Cardiac muscle cell (in vitro differentiated cells and primary cell): ENCODE results near the gene SPI1. TPM values are rescaled to one million over a fixed set of nuclear protein-coding genes. Genes with fewer than 3 reads are reported as not detected.
A peak's percentile ranks its signal among the peaks of the same experiment; 100 is the strongest.

Source experiments
- DNase-seq, 2 donors: peaks; one replicate each; pipeline versions ENCODE4 v3.0.0 to v3.0.0-alpha.2; 2010 to 2017; ENCODE audit warnings: low read depth in 1 of 2, low spot score in 1 of 2
- H3K27ac ChIP-seq: fragments of 200-600 bp; sonication (generic); 2 replicates; pipeline ENCODE4 v1.5.1; 2016
- H3K27me3 ChIP-seq: fragments of 200-600 bp; sonication (generic); 2 replicates; pipeline ENCODE4 v1.6.0; 2016; ENCODE audit warnings: control low read depth
- H3K36me3 ChIP-seq: fragments of 200-600 bp; sonication (generic); 2 replicates; pipeline ENCODE4 v1.5.1; 2016; ENCODE audit warnings: control low read depth
- H3K4me1 ChIP-seq: fragments of 200-600 bp; sonication (generic); 2 replicates; pipeline ENCODE4 v1.8.1; 2017; ENCODE audit warnings: low read depth, mild to moderate bottlenecking, mixed run types
- H3K4me3 ChIP-seq: fragments of 200-600 bp; sonication (generic); 2 replicates; pipeline ENCODE4 v1.5.1; 2016; ENCODE audit warnings: mild to moderate bottlenecking
- H3K9me3 ChIP-seq: fragments of 200-600 bp; sonication (generic); 2 replicates; pipeline ENCODE4 v1.5.1; 2017; ENCODE audit warnings: low read depth, mild to moderate bottlenecking, control low read depth
- CTCF ChIP-seq: IDR thresholded peaks from 2 replicates; pipeline ENCODE4 v1.5.1; 2012; ENCODE audit warnings: low read depth, mild to moderate bottlenecking, low read length
- polyA plus RNA-seq: library from polyadenylated mRNA; unstranded; fragments of >200 nt; fragmentation: Nextera tagmentation; extraction: Ambion mirVana; gene quantifications from 2 replicates; pipeline ENCODE4 v1.2.1, GENCODE V29; 2016
- total RNA-seq: library from RNA; depleted of rRNA; stranded (reverse); fragments of >200 nt; gene quantifications from 2 replicates; pipeline ENCODE4 v1.2.3, GENCODE V29; 2016

The SPI1 gene
- total and polyA plus RNA-seq, 2 experiments from 2014 or later = 0.56 TPM; not detected in 1

- peak; percentile 48 to 68 for DNase-seq
- Histone ChIP-seq H3K9me3 (no peaks in the 10 kb centered on the region), H3K4me3 (no peak overlapping the region), H3K27me3 (no peaks in the 10 kb centered on the region), H3K4me1 (no peaks in the 10 kb centered on the region), H3K36me3 (peaks cover 5% of the 10 kb centered on the region), H3K27ac (no peak overlapping the region)
- peak; percentile 80 for TF ChIP-seq CTCF
Observed at GRCh38 chr11:47411884-47412746, 33.8 kb upstream of the SPI1 start.

- no peaks in the 10 kb centered on the region for H3K4me1 ChIP-seq
- no peaks in the 10 kb centered on the region for H3K9me3 ChIP-seq
- H3K27me3 ChIP-seq = no peaks in the 10 kb centered on the region
- no peak overlapping the region for H3K4me3 ChIP-seq
- H3K36me3 ChIP-seq = peaks cover 5% of the 10 kb centered on the region
- H3K27ac ChIP-seq = no peak overlapping the region
- DNase-seq = no peak
- no peak for TF ChIP-seq CTCF
Observed at GRCh38 chr11:47410370-47411264, 32.3 kb upstream of the SPI1 start.

GRCh38 chr11:47409440-47410369 lies 31.4 kb upstream of the SPI1 start:
- H3K27ac ChIP-seq = no peak overlapping the region
- no peaks in the 10 kb centered on the region for H3K9me3 ChIP-seq
- H3K4me1 ChIP-seq = no peaks in the 10 kb centered on the region
- no peak for TF ChIP-seq CTCF
- H3K4me3 ChIP-seq = peak overlapping the region; percentile 61
- no peaks in the 10 kb centered on the region for H3K27me3 ChIP-seq
- no peak for DNase-seq
- peaks cover 5% of the 10 kb centered on the region for H3K36me3 ChIP-seq

- no peak for TF ChIP-seq CTCF
- H3K27me3 ChIP-seq = no peaks in the 10 kb centered on the region
- H3K36me3 ChIP-seq = peaks cover 2% of the 10 kb centered on the region
- DNase-seq = peak in 1 of 2 donors; percentile 85
- H3K9me3 ChIP-seq = no peaks in the 10 kb centered on the region
- H3K4me3 ChIP-seq = peak overlapping the region; percentile 61
- H3K4me1 ChIP-seq = no peaks in the 10 kb centered on the region
- peak overlapping the region; percentile 42 for H3K27ac ChIP-seq
Observed at GRCh38 chr11:47408598-47409439, 30.5 kb upstream of the SPI1 start.
